Measurements from ENCODE around the gene MEGF9.
A peak's percentile ranks its signal among the peaks of the same experiment; 100 is the strongest.

Gene MEGF9

GRCh38 chr9:120622790-120623189 lies 91.5 kb downstream of the MEGF9 start:
- DNase-seq (ENCODE audit: low read depth in 2 of 2), result no peak

- no peak for DNase-seq (ENCODE audit: low read depth in 2 of 2)
Observed at GRCh38 chr9:120621941-120622340, 92.3 kb downstream of the MEGF9 start.

DNA sequence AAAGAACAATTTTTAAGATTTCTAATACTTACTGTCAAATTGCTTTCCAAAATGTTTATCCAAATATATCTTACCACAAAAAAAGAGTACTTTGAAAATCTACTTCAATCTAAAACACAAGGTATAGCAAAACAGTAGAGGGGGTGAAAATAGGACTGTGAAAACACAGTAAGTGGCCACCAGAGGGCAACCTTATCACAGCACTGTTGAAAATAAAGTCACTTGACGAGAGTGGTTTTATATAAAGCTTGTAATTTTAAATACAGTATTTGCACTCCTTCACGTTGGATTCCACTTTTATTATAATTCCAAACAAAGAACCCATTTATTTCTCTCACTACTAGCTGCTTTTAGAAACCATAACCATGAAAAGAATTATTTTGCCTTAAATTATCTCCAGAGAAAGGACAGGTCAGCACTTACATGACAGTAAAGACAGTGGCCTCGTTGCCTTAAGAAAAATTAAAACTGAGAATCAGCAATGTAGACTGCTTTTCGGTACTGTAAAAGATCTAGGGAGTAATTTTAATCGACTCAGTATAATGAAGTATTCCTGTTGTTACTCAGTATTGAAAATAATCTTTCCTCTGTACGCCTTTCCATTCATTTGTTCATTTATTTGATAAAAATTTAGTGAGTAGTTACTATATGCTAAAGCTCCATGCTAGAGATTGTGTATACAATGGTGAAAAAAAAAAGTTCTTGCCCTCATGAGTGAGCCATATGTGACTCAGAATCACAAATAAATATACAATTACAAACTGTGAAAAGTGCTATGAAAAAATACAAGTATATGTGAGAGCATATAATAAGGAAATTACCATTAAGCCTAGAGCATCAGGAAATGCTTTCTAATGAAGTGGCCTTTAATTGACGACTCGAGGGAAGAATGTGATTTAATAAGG lies 94.3 kb downstream of the MEGF9 start:
- DNase-seq (ENCODE audit: low read depth in 2 of 2), result peak; percentile 14 to 51

DNA sequence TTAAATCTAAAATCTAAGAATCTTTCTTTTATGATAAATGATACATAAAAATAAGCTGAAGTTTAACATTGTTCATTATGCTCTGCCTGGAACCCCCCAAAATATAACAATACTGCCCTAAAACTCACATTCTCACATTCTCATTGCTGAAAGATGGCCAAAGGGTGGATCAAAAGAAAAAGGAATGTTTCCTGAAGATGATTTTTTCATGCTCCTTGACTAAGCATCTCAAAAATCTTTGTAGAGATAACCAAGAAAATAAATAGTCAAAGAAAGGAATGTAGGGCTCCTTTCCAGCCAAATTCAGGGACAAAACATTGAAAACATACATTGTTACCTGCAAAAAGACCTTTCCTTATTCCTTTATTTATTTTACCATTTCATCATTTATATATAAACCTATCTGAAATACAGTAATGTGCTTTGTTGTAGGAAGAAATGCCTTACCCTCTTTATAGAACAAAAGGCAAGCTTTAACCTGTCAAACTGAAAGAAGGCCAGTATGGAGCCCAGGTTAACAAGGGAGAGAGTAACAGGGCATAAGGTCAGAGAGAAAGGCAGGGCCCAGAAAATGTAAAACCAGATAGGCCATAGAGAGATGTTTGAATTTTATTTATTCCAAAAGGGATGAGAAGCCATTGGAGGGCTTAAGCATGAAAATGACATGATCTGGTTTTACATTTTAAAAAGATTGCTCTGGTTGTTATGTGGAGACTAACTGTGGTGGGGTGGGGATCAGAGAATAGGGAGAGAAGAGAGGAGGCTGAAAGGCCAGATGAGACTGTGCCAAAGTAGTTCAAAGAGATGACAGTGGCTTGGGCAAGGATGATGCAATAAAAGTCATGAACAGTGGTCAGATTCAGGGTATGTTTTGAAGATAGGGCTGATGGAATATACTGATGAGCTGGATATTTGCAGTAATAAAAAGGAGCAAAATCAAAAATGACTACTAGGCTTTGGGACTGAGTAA lies 97.0 kb downstream of the MEGF9 start:
- DNase-seq (ENCODE audit: low read depth in 2 of 2), result no peak

GRCh38 chr9:120612218-120612617 lies 102.1 kb downstream of the MEGF9 start:
- no peak for DNase-seq (ENCODE audit: low read depth in 2 of 2)

- DNase-seq (ENCODE audit: low read depth in 2 of 2), result no peak
Observed at GRCh38 chr9:120611690-120612068, 102.6 kb downstream of the MEGF9 start.

DNA sequence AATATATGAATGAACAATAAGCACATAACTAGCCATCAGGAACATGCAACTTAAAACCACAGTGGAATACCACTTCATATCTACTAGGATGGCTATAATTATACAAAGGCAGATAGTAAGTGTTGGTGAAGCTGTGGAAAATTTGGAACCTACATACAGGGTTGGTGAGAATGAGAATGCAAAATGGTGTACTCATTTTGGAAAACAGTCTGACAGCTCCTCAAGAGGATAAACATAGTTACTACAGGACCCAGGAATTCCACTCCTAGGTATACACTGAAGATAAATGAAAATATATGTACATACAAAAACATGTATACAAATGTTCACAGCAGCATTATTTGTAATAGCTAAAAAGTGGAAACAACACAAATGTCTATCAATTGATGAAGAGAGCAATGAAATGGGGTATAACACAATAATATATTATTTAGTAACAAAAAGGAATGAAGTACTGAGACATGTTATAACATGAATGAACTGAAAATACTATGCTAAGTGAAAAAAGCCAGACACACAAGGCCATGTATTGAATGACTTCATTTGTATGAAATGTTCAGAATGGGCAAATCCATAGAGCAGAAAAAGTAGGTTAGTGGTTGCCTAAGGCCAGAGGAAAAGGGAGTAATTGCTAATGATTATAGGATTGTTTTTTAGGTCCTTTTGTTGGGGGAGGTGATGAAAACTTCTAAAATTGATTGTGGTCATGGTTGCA lies 103.1 kb downstream of the MEGF9 start:
- no peak for DNase-seq (ENCODE audit: low read depth in 2 of 2)

GRCh38 chr9:120609636-120610035 lies 104.6 kb downstream of the MEGF9 start:
- DNase-seq (ENCODE audit: low read depth in 2 of 2), result no peak

- no peak for DNase-seq (ENCODE audit: low read depth in 2 of 2)
Observed at GRCh38 chr9:120608421-120608820, 105.8 kb downstream of the MEGF9 start.

GRCh38 chr9:120603591-120603990 lies 110.7 kb downstream of the MEGF9 start:
- DNase-seq (ENCODE audit: low read depth in 2 of 2), result no peak

GRCh38 chr9:120603010-120603409 lies 111.3 kb downstream of the MEGF9 start:
- DNase-seq (ENCODE audit: low read depth in 2 of 2), result no peak

GRCh38 chr9:120593955-120594277 lies 120.4 kb downstream of the MEGF9 start:
- no peak for DNase-seq (ENCODE audit: low read depth in 2 of 2)

DNA sequence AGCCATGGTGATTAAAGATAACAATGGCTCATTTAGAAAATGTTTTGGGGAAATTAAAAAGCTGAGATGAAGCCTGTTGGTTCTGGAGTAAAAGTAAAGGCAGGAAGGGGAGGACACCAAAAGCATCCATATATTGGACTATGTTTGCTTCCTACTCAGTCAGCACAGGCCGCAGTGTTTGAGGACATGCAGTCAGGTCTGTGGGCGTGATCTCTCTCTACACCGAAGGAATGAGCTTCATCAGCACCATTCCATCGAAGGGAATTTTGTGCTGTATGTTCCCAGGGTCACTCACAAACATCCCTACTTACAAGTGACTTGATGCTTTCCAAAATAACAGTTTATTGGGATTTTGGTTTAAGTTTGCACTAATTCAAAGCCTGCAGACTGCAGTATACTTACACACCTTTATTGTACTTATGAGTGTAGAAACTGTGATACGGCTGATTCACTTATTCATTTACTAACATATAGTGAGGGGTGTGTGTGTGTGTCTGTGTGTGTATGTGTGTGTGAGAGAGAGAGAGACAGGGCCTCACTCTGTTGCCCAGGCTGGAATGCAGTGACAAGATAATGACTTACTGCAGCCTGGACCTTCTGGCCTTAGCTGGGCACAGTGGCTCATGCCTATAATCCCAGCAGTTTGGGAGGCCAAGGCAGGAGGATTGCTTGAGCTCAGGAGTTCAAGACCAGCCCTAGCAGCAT lies 120.9 kb downstream of the MEGF9 start:
- DNase-seq (ENCODE audit: low read depth in 2 of 2), result no peak

DNA sequence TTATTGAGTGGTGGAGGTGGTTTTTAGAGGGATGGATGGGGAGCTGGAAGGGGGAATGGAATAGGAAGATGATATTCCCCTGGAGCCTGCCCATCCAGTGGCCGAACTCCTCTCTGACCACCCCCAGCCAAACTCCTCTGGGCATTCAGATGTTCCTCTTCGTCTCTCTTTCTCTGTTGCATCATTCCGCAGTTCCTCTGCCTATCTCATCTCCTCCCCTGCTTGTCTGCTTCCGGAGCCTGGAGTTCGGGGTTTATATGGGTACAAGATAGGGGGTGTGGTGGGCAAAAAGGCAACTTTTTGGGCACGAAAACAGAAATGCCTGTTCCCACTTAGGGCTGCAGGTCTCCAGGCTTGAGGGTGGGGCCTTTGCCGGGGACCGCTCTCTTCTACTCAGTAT lies 122.1 kb downstream of the MEGF9 start:
- no peak for DNase-seq (ENCODE audit: low read depth in 2 of 2)

GRCh38 chr9:120587328-120587727 lies 126.9 kb downstream of the MEGF9 start:
- DNase-seq (ENCODE audit: low read depth in 2 of 2), result no peak

DNA sequence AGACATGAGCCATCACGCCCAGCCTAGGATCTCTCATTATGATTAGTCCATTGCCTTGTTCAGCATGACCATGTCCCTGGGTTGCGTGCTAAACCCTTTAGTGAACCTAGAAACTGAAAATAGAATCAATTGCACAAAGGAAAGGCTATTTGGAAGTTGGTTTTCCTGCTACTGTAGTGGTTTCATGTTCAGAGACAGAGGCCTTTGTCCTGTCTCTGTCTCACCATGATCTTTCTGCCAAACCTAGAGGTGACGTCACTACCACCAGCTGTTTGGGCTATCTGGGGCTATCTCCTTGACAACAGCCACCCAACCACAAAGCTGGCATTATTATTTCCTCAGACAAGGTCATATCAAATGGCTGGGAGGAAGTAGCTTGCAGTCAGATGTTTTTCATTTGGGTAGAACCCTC lies 130.3 kb downstream of the MEGF9 start:
- DNase-seq (ENCODE audit: low read depth in 2 of 2), result no peak

DNA sequence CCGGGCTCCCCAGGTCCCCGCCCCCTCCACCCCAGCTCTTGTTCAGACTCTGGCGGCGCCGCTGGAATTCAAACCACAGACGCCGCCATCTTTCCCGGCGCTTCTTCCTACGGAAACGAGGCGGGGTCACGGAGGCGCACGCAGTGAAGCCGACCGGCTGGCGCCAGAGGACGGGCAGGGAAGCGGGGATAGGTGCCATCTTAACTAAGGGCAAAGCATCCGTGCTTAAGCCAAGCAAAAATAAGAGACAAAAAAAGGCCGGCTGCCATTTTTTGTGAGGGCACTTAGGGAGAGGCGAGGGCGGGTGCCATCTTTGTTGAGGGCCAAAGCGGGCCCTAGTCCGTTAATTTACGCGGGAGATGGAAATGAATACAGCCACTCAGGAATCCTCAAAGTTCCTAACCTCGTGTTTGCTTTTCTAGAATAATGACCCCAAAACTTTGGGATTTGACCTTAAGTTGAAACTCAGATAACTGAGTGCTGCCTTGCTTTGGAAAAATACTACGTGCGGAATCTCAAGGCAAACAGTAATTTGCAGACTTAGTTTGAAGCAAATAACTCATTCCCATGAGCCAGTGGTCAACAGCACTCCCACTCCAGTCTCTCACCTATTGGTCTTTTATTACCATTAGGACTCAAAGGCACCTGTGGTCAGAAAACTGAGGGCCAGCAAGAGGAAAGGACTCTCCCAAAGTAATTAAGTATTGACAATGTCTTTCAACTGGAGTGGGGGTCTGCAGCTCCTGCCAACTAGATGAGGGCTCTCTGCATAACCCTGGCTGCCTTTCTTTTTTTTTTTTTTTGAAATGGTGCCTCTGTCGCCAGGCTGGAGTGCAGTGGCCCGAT lies 134.0 kb downstream of the MEGF9 start, which contains the start of gene CDK5RAP2:
CDK5RAP2 (minus strand) TSS at position 117 of the 846 bp plus-strand sequence. CDS start 189 bp downstream, outside the sequence.
- peak; percentile 88 to 93 for DNase-seq (ENCODE audit: low read depth in 2 of 2)

GRCh38 chr9:120579139-120580050 lies 134.9 kb downstream of the MEGF9 start:
- DNase-seq (ENCODE audit: low read depth in 2 of 2), result no peak

- no peak for DNase-seq (ENCODE audit: low read depth in 2 of 2)
Observed at GRCh38 chr9:120574473-120574872, 139.8 kb downstream of the MEGF9 start.

All from stimulated activated CD4-positive, alpha-beta T cell treated with anti-CD3 and anti-CD28 coated beads, Interleukin-15, amount 100 ng/mL, for 48 hours (primary cell).